H1 (cell line): ENCODE results near the gene TPRA1. TPM values are rescaled to one million over a fixed set of nuclear protein-coding genes. Genes with fewer than 3 reads are reported as not detected.

Source experiments
- CTCF ChIA-PET: fragments of 300-600 bp; sonication (Branson Sonifier 250); formaldehyde crosslinking; loops from one replicate; lab custom pipeline; 2021; ENCODE audit not compliant: partially characterized antibody; lab: Charles Lee
- POLR2A ChIA-PET: fragments of 300-600 bp; sonication (Branson Sonifier 250); formaldehyde crosslinking; loops from one replicate; lab custom pipeline; 2021; ENCODE audit warnings: inconsistent platforms; ENCODE audit not compliant: partially characterized antibody; lab: Charles Lee
- DNase-seq, 2 experiments: peaks; one replicate each; pipeline versions ENCODE4 v3.0.0 to v3.0.0-alpha.2; 2010 to 2022; ENCODE audit warnings: low spot score in 2 of 2, low read depth in 1 of 2, mixed read lengths in 1 of 2
- FAIRE-seq: peaks from 2 replicates; lab custom pipeline; 2011; peaks lifted over from hg19 to GRCh38; lab: Jason Lieb, UNC
- H2AFZ ChIP-seq: 2 replicates; pipeline ENCODE4 v1.8.1; 2012; ENCODE audit warnings: low read length, inconsistent platforms
- H2AK5ac ChIP-seq: 2 replicates; pipeline ENCODE4 v1.6.1; 2013; ENCODE audit warnings: low read depth, low read length
- H2BK120ac ChIP-seq: replicated peaks from 2 replicates; pipeline ENCODE3; 2013; ENCODE audit warnings: low read depth, low read length, inconsistent platforms
- H2BK12ac ChIP-seq: 2 replicates; pipeline ENCODE4 v1.6.1; 2013; ENCODE audit warnings: low read depth, low read length
- H2BK15ac ChIP-seq: 2 replicates; pipeline ENCODE4 v1.6.1; 2013; ENCODE audit warnings: low read length
- H2BK20ac ChIP-seq: 2 replicates; pipeline ENCODE4 v1.6.1; 2013; ENCODE audit warnings: low read length
- H2BK5ac ChIP-seq: 2 replicates; pipeline ENCODE4 v1.6.1; 2013; ENCODE audit warnings: low read depth, low read length
- H3K14ac ChIP-seq: 2 replicates; pipeline ENCODE4 v1.6.1; 2013; ENCODE audit warnings: inconsistent platforms; ENCODE audit not compliant: insufficient read length
- H3K18ac ChIP-seq: 2 replicates; pipeline ENCODE4 v1.6.1; 2013; ENCODE audit warnings: low read length; ENCODE audit errors: extremely low read depth
- H3K23ac ChIP-seq: 2 replicates; pipeline ENCODE4 v1.6.1; 2013; ENCODE audit warnings: inconsistent platforms; ENCODE audit not compliant: insufficient read length
- H3K23me2 ChIP-seq: 2 replicates; pipeline ENCODE4 v1.6.1; 2013; ENCODE audit warnings: low read depth, low read length
- H3K27ac ChIP-seq: 2 replicates; pipeline ENCODE4 v1.6.1; 2011; ENCODE audit warnings: low read depth, low read length, inconsistent platforms
- H3K27me3 ChIP-seq, 4 experiments: replicated peaks in 1 of 4; 1 replicate in 1 of 4; 2 replicates in 3 of 4; pipeline versions ENCODE4 v1.6.1 to v1.8.1; 2011 to 2013; ENCODE audit warnings: low read length in 3 of 4, mild to moderate bottlenecking in 3 of 4, inconsistent platforms in 2 of 4, mixed read lengths in 2 of 4, moderate library complexity in 1 of 4; ENCODE audit not compliant: control insufficient read depth in 3 of 4, insufficient read depth in 3 of 4; ENCODE audit errors: extremely low read depth in 1 of 4
- H3K36me3 ChIP-seq, 4 experiments: 2 replicates each; pipeline versions ENCODE4 v1.6.1 to v1.8.1; 2011 to 2013; ENCODE audit warnings: mild to moderate bottlenecking in 4 of 4, low read length in 3 of 4, moderate library complexity in 2 of 4, control low read depth in 1 of 4, inconsistent platforms in 1 of 4; ENCODE audit not compliant: insufficient read depth in 4 of 4, control insufficient read depth in 2 of 4
- H3K4ac ChIP-seq: replicated peaks from 2 replicates; pipeline ENCODE3; 2013; ENCODE audit warnings: low read length, low read depth, mixed read lengths, inconsistent platforms; ENCODE audit not compliant: insufficient read length
- H3K4me1 ChIP-seq, 4 experiments: replicated peaks in 1 of 4; 1 replicate in 1 of 4; 2 replicates in 3 of 4; pipeline versions ENCODE4 v1.6.1 to v1.8.1; 2011 to 2013; ENCODE audit warnings: low read length in 3 of 4, inconsistent platforms in 2 of 4, mixed read lengths in 1 of 4; ENCODE audit not compliant: insufficient read depth in 4 of 4, control insufficient read depth in 3 of 4
- H3K4me2 ChIP-seq, 2 experiments: 2 replicates each; pipeline versions ENCODE4 v1.6.1 to v1.8.1; 2011 to 2013; ENCODE audit warnings: low read depth in 2 of 2, low read length in 2 of 2, control low read depth in 1 of 2, inconsistent platforms in 1 of 2, mild to moderate bottlenecking in 1 of 2; ENCODE audit not compliant: insufficient read depth in 1 of 2
- H3K4me3 ChIP-seq, 4 experiments: fragments of 200-600, 300-600 bp in 1 of 4; sonication (generic), shearing (Covaris generic), sonication (Bioruptor Twin) in 1 of 4; 2 replicates each; pipeline versions ENCODE4 v1.5.1 to v1.8.1; 2011 to 2016; ENCODE audit warnings: low read length in 4 of 4, low read depth in 3 of 4, control low read depth in 2 of 4, inconsistent platforms in 2 of 4, mild to moderate bottlenecking in 2 of 4, mixed read lengths in 1 of 4, moderate library complexity in 1 of 4; ENCODE audit not compliant: insufficient read depth in 2 of 4; ENCODE audit errors: extremely low read depth in 1 of 4
- H3K56ac ChIP-seq: replicated peaks from 2 replicates; pipeline ENCODE3; 2013; ENCODE audit warnings: low read depth, mild to moderate bottlenecking, mixed read lengths, low read length, inconsistent platforms; ENCODE audit not compliant: insufficient read length
- H3K79me1 ChIP-seq: 2 replicates; pipeline ENCODE4 v1.6.1; 2013; ENCODE audit warnings: low read depth, low read length, control low read depth
- H3K79me2 ChIP-seq, 2 experiments: 2 replicates each; pipeline versions ENCODE4 v1.6.1 to v1.8.1; 2012 to 2013; ENCODE audit warnings: low read length in 2 of 2, mild to moderate bottlenecking in 2 of 2, inconsistent platforms in 1 of 2; ENCODE audit not compliant: insufficient read depth in 2 of 2, control insufficient read depth in 1 of 2
- H3K9ac ChIP-seq, 4 experiments: replicated peaks in 1 of 4; 1 replicate in 1 of 4; 2 replicates in 3 of 4; pipeline versions ENCODE4 v1.6.1 to v1.8.1; 2011 to 2013; ENCODE audit warnings: low read depth in 3 of 4, low read length in 3 of 4, control low read depth in 2 of 4, mild to moderate bottlenecking in 2 of 4, moderate library complexity in 2 of 4, inconsistent platforms in 1 of 4; ENCODE audit errors: extremely low read depth in 1 of 4
- H3K9me3 ChIP-seq, 2 experiments: 2 replicates each; pipeline versions ENCODE4 v1.6.1 to v1.8.1; 2012 to 2013; ENCODE audit warnings: mild to moderate bottlenecking in 2 of 2, moderate library complexity in 2 of 2, control low read depth in 1 of 2, inconsistent platforms in 1 of 2, low read depth in 1 of 2, low read length in 1 of 2, mixed read lengths in 1 of 2; ENCODE audit not compliant: insufficient read depth in 2 of 2
- H4K20me1 ChIP-seq, 2 experiments: replicated peaks in 1 of 2; 2 replicates each; pipeline versions ENCODE3 to v1.8.1; 2011 to 2013; ENCODE audit warnings: inconsistent platforms in 2 of 2, low read length in 2 of 2, mild to moderate bottlenecking in 1 of 2; ENCODE audit not compliant: insufficient read depth in 2 of 2, control insufficient read depth in 1 of 2
- H4K5ac ChIP-seq: 2 replicates; pipeline ENCODE4 v1.6.1; 2013; ENCODE audit warnings: low read length, low read depth, mixed read lengths, inconsistent platforms; ENCODE audit not compliant: insufficient read length
- H4K8ac ChIP-seq: 2 replicates; pipeline ENCODE4 v1.8.0; 2013; ENCODE audit warnings: mild to moderate bottlenecking, moderate library complexity, low read length, inconsistent platforms; ENCODE audit not compliant: insufficient read depth; ENCODE audit errors: extremely low read depth
- H4K91ac ChIP-seq: replicated peaks from 2 replicates; pipeline ENCODE3; 2013; ENCODE audit warnings: low read length, mixed read lengths, inconsistent platforms; ENCODE audit not compliant: insufficient read length
- ATF3 ChIP-seq: IDR thresholded peaks from 2 replicates; pipeline ENCODE4 v1.6.1; 2011; ENCODE audit warnings: low read depth, mild to moderate bottlenecking, low read length; ENCODE audit not compliant: insufficient read depth
- BRCA1 ChIP-seq: IDR thresholded peaks from 2 replicates; pipeline ENCODE4 v1.6.1; 2012; ENCODE audit warnings: low read depth, low read length, improper control_type of control experiment
- EP300 ChIP-seq, 2 experiments: IDR thresholded peaks; 1 replicate in 1 of 2; 2 replicates in 1 of 2; pipeline ENCODE4 v1.6.1; 2011 to 2012; ENCODE audit warnings: low read depth in 2 of 2, low read length in 2 of 2, mild to moderate bottlenecking in 2 of 2, borderline replicate concordance in 1 of 2, inconsistent platforms in 1 of 2, moderate library complexity in 1 of 2
- GTF2F1 ChIP-seq: IDR thresholded peaks from 2 replicates; pipeline ENCODE4 v1.6.1; 2012; ENCODE audit warnings: low read depth, low read length, improper control_type of control experiment, borderline replicate concordance
- JUN ChIP-seq: IDR thresholded peaks from 2 replicates; pipeline ENCODE4 v1.6.1; 2011; ENCODE audit warnings: low read depth, mild to moderate bottlenecking, improper control_type of control experiment, low read length
- KDM4A ChIP-seq: IDR thresholded peaks from one replicate; pipeline ENCODE4 v1.7.1; 2012; ENCODE audit warnings: low read depth, mild to moderate bottlenecking, moderate library complexity, low read length, inconsistent platforms; ENCODE audit not compliant: severe bottlenecking
- KDM5A ChIP-seq: fragments of 200-600 bp; IDR thresholded peaks from 2 replicates; pipeline ENCODE4 v1.7.1; 2012; ENCODE audit warnings: mild to moderate bottlenecking, low read length, inconsistent platforms, mixed read lengths
- POU5F1 ChIP-seq: IDR thresholded peaks from 2 replicates; pipeline ENCODE4 v1.6.1; 2011; ENCODE audit warnings: low read depth, mild to moderate bottlenecking, low read length, moderate library complexity
- RBBP5 ChIP-seq: IDR thresholded peaks from 2 replicates; pipeline ENCODE4 v1.7.1; 2012; ENCODE audit warnings: low read depth, mild to moderate bottlenecking, inconsistent platforms, low read length, moderate library complexity, borderline replicate concordance
- RFX5 ChIP-seq: IDR thresholded peaks from 2 replicates; pipeline ENCODE4 v1.6.1; 2011; ENCODE audit warnings: low read depth, low read length, improper control_type of control experiment, borderline replicate concordance
- RXRA ChIP-seq: IDR thresholded peaks from 2 replicates; pipeline ENCODE4 v1.6.1; 2011; ENCODE audit warnings: low read depth, mild to moderate bottlenecking, low read length, moderate library complexity; ENCODE audit not compliant: insufficient read depth
- WGBS, 2 experiments: shearing (Covaris generic) in 1 of 2; methylation state at CpG; one replicate each; pipeline versions ENCODE4 v1.1.6 to v1.1.7; 2013 to 2015; ENCODE audit warnings: low lambda C conversion rate in 2 of 2, mixed read lengths in 2 of 2, inconsistent platforms in 1 of 2, low coverage in 1 of 2, missing lambda C conversion rate in 1 of 2; ENCODE audit not compliant: insufficient replicate concordance in 2 of 2, insufficient coverage in 1 of 2, insufficient read length in 1 of 2; ENCODE audit errors: extremely low coverage in 1 of 2, missing lambda C conversion rate in 1 of 2; 5-methylcytosine and 5-hydroxymethylcytosine counted together
- polyA plus RNA-seq, 7 experiments: library from polyadenylated mRNA; depleted of rRNA in 3 of 7; stranded (reverse) in 5 of 7; unstranded in 2 of 7; fragments of >200 nt in 5 of 7; fragments of 200-250 nt in 2 of 7; gene quantifications; 1 replicate in 5 of 7; 2 replicates in 1 of 7; 4 replicates in 1 of 7; pipeline versions ENCODE4 v1.2.1 to v1.2.3, GENCODE V29; 2011 to 2013; ENCODE audit warnings: missing spikeins in 2 of 7, mixed read lengths in 2 of 7
- total RNA-seq: library from RNA; stranded (reverse); fragmentation: NEBNext Ultra II Directional; extraction: Animal tissue kit (Norgen Biotek cat#: 25700); gene quantifications from 2 replicates; pipeline ENCODE4 v1.2.1, GENCODE V29; 2021

The TPRA1 gene
- total and polyA plus RNA-seq, 2 of the 8 experiments (the other 6 are each of a cell fraction or from before 2014, with no cell fraction given) = 18.8 to 38.5 TPM

GRCh38 chr3:127624063-127624462, 33.5 kb upstream of the TPRA1 start:
- Histone ChIP-seq H3K79me2 (no peaks in the 10 kb centered on the region), H4K5ac (no peak overlapping the region), H3K18ac (no peak overlapping the region), H3K79me1 (no peaks in the 10 kb centered on the region; the same call in 1 of the 2 replicates), H3K27me3 (peaks cover 11 to 23% (median 19%) of the 10 kb centered on the region in 4 experiments), H2BK5ac (no peak overlapping the region), H4K20me1 (peaks cover 8 to 14% of the 10 kb centered on the region in 2 experiments), H3K36me3 (peaks cover 24 to 39% (median 31%) of the 10 kb centered on the region in 4 experiments), H2BK15ac (no peak overlapping the region), H4K91ac (no peak overlapping the region), H3K4me1 (no peaks in the 10 kb centered on the region), H3K56ac (no peak overlapping the region), H3K4ac (no peak overlapping the region), H3K4me2 (no peak overlapping the region), H2BK120ac (no peak overlapping the region), H3K4me3 (no peak overlapping the region), H3K9me3 (peaks cover 7 to 9% of the 10 kb centered on the region in 2 experiments), H4K8ac (no peak overlapping the region), H2AK5ac (no peak overlapping the region), H3K14ac (no peak overlapping the region), H3K23ac (no peak overlapping the region), H2AFZ (no peak overlapping the region), H3K9ac (no peak overlapping the region), H3K27ac (no peak overlapping the region), H2BK20ac (no peak overlapping the region), H2BK12ac (no peak overlapping the region), H3K23me2 (no peaks in the 10 kb centered on the region)
- POLR2A ChIA-PET = interaction anchor here (1.5 to 8.6 kb wide), 5 partner anchors 9 to 26 kb away, joined by 3 to 182 read pairs (median 8); partner anchors contain the start of gene MCM2
- DNase-seq (no peak), FAIRE-seq (no peak)
- CTCF ChIA-PET = interaction anchor here (1.1 kb wide), 1 partner anchor 49 kb away, joined by 3 read pairs; no protein-coding TSS in a partner anchor
- WGBS, 2 experiments = 95% methylated on average over 5 of the region's 5 CpGs; no CpG with 5 or more reads in 1 of the 2 experiments
- TF ChIP-seq RBBP5 (no peak), ATF3 (no peak), KDM5A (no peak), POU5F1 (no peak), GTF2F1 (no peak), RFX5 (no peak), BRCA1 (no peak), KDM4A (no peak), RXRA (no peak), JUN (no peak), EP300 (IDR thresholded peaks at IDR 0.05; ENCODE audit: borderline replicate concordance in 1 of 2, low read depth in 2 of 2, low read length in 2 of 2) (no peak)
